ENCODE data around the gene NKIRAS2.

GRCh38 chr17:42059815-42060214 lies 39.9 kb downstream of the NKIRAS2 start:
- no peak for TF ChIP-seq ARNTL (CRISPR knock-in tag; IDR thresholded peaks at IDR 0.05; ENCODE audit: borderline replicate concordance, low read depth)
- TF ChIP-seq, protein P1, sequence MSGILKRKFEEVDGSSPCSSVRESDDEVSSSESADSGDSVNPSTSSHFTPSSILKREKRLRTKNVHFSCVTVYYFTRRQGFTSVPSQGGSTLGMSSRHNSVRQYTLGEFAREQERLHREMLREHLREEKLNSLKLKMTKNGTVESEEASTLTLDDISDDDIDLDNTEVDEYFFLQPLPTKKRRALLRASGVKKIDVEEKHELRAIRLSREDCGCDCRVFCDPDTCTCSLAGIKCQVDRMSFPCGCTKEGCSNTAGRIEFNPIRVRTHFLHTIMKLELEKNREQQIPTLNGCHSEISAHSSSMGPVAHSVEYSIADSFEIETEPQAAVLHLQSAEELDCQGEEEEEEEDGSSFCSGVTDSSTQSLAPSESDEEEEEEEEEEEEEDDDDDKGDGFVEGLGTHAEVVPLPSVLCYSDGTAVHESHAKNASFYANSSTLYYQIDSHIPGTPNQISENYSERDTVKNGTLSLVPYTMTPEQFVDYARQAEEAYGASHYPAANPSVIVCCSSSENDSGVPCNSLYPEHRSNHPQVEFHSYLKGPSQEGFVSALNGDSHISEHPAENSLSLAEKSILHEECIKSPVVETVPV (CRISPR knock-in tag; IDR thresholded peaks at IDR 0.05) = no peak
- TF ChIP-seq RARB (CRISPR knock-in tag; IDR thresholded peaks at IDR 0.05) = no peak
- TF ChIP-seq ZFP30 (CRISPR knock-in tag; IDR thresholded peaks at IDR 0.05) = no peak
- TF ChIP-seq, protein P2, sequence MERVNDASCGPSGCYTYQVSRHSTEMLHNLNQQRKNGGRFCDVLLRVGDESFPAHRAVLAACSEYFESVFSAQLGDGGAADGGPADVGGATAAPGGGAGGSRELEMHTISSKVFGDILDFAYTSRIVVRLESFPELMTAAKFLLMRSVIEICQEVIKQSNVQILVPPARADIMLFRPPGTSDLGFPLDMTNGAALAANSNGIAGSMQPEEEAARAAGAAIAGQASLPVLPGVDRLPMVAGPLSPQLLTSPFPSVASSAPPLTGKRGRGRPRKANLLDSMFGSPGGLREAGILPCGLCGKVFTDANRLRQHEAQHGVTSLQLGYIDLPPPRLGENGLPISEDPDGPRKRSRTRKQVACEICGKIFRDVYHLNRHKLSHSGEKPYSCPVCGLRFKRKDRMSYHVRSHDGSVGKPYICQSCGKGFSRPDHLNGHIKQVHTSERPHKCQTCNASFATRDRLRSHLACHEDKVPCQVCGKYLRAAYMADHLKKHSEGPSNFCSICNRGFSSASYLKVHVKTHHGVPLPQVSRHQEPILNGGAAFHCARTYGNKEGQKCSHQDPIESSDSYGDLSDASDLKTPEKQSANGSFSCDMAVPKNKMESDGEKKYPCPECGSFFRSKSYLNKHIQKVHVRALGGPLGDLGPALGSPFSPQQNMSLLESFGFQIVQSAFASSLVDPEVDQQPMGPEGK (CRISPR knock-in tag; IDR thresholded peaks at IDR 0.05; ENCODE audit: borderline replicate concordance) = no peak
- TF ChIP-seq, protein P3, sequence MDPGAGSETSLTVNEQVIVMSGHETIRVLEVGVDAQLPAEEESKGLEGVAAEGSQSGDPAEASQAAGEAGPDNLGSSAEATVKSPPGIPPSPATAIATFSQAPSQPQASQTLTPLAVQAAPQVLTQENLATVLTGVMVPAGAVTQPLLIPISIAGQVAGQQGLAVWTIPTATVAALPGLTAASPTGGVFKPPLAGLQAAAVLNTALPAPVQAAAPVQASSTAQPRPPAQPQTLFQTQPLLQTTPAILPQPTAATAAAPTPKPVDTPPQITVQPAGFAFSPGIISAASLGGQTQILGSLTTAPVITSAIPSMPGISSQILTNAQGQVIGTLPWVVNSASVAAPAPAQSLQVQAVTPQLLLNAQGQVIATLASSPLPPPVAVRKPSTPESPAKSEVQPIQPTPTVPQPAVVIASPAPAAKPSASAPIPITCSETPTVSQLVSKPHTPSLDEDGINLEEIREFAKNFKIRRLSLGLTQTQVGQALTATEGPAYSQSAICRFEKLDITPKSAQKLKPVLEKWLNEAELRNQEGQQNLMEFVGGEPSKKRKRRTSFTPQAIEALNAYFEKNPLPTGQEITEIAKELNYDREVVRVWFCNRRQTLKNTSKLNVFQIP (CRISPR knock-in tag; IDR thresholded peaks at IDR 0.05; ENCODE audit: borderline replicate concordance, low read depth) = no peak
- TF ChIP-seq, protein P4, sequence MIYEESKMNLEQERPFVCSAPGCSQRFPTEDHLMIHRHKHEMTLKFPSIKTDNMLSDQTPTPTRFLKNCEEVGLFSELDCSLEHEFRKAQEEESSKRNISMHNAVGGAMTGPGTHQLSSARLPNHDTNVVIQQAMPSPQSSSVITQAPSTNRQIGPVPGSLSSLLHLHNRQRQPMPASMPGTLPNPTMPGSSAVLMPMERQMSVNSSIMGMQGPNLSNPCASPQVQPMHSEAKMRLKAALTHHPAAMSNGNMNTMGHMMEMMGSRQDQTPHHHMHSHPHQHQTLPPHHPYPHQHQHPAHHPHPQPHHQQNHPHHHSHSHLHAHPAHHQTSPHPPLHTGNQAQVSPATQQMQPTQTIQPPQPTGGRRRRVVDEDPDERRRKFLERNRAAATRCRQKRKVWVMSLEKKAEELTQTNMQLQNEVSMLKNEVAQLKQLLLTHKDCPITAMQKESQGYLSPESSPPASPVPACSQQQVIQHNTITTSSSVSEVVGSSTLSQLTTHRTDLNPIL (CRISPR knock-in tag; IDR thresholded peaks at IDR 0.05; ENCODE audit: low read depth) = no peak
- TF ChIP-seq ZNF8 (CRISPR knock-in tag; IDR thresholded peaks at IDR 0.05) = no peak
- no peak for TF ChIP-seq SNAI2 (CRISPR knock-in tag; IDR thresholded peaks at IDR 0.05)
- no peak for TF ChIP-seq ZNF70 (CRISPR knock-in tag; IDR thresholded peaks at IDR 0.05)
- TF ChIP-seq ZFP3 (CRISPR knock-in tag; IDR thresholded peaks at IDR 0.05) = no peak
- no peak for TF ChIP-seq ISL1 (CRISPR knock-in tag; IDR thresholded peaks at IDR 0.05)
- TF ChIP-seq TSHZ2 (CRISPR knock-in tag; IDR thresholded peaks at IDR 0.05) = no peak
